Tibial artery (tissue), 4 donors: ENCODE results near the gene LYPD6B.

Source experiments
- DNase-seq, 2 donors: peaks; one replicate each; pipeline ENCODE4 v3.0.0-alpha.2; 2019
- H3K27ac ChIP-seq, 2 donors: fragments of 200-600 bp; sonication (generic) in 1 of 2; 1 replicate in 1 of 2; 2 replicates in 1 of 2; pipeline ENCODE4 v1.5.1; 2018 to 2019; ENCODE audit warnings: mild to moderate bottlenecking in 1 of 2
- H3K27me3 ChIP-seq, 2 donors: fragments of 200-600 bp; sonication (generic) in 1 of 2; one replicate each; pipeline versions ENCODE4 v1.5.1 to v1.6.0; 2016 to 2019
- H3K36me3 ChIP-seq, 3 donors: fragments of 200-600 bp; sonication (generic) in 2 of 3; one replicate each; pipeline ENCODE4 v1.5.1; 2016 to 2019; ENCODE audit warnings: mild to moderate bottlenecking in 2 of 3
- H3K4me1 ChIP-seq, 4 donors: fragments of 200-600 bp; sonication (generic) in 2 of 4; 1 replicate in 3 of 4; 2 replicates in 1 of 4; pipeline ENCODE4 v1.5.1; 2016 to 2019
- H3K4me3 ChIP-seq, 2 donors: fragments of 200-600 bp; sonication (generic) in 1 of 2; 1 replicate in 1 of 2; 2 replicates in 1 of 2; pipeline ENCODE4 v1.5.1; 2018 to 2019; ENCODE audit warnings: mild to moderate bottlenecking in 2 of 2
- H3K9me3 ChIP-seq, 3 donors: fragments of 200-600 bp; sonication (generic) in 1 of 3; one replicate each; pipeline ENCODE4 v1.5.1; 2016 to 2019
- CTCF ChIP-seq, 2 experiments: fragments of 200-600 bp in 1 of 2; fragments of 450-650 bp in 1 of 2; IDR thresholded peaks; one replicate each; pipeline ENCODE4 v1.5.1; 2017 to 2019; ENCODE audit warnings: antibody characterized with exemption in 2 of 2, mild to moderate bottlenecking in 1 of 2, moderate library complexity in 1 of 2
- intact Hi-C: fragments of 100-400 bp; cut with DNase I; formaldehyde crosslinking; loops from one replicate; pipeline ENCODE4 v1.15.0; 2023; ENCODE audit warnings: low total_unique reads

The LYPD6B gene

GRCh38 chr2:149068225-149068995 is 29.9 kb downstream of the LYPD6B start:
- Histone ChIP-seq H3K27me3 (no peaks in the 10 kb centered on the region), H3K4me1 (peaks cover 0 to 3% (median 0%) of the 10 kb centered on the region in 4 donors), H3K4me3 (no peak overlapping the region), H3K27ac (no peak overlapping the region), H3K36me3 (no peaks in the 10 kb centered on the region), H3K9me3 (no peaks in the 10 kb centered on the region)
- intact Hi-C loops: no loop called here
- DNase-seq: no peak
- no peak for TF ChIP-seq CTCF (IDR thresholded peaks at IDR 0.05)

- H3K4me3 ChIP-seq: no peak overlapping the region
- no peak overlapping the region for H3K27ac ChIP-seq
- H3K27me3 ChIP-seq: no peaks in the 10 kb centered on the region
- no peaks in the 10 kb centered on the region for H3K36me3 ChIP-seq
- intact Hi-C loops: no loop called here
- no peaks in the 10 kb centered on the region for H3K9me3 ChIP-seq
- peaks cover 0 to 3% (median 0%) of the 10 kb centered on the region in 4 donors for H3K4me1 ChIP-seq
- DNase-seq: no peak
- TF ChIP-seq CTCF (IDR thresholded peaks at IDR 0.05): no peak
Observed at GRCh38 chr2:149068996-149069888, 30.7 kb downstream of the LYPD6B start.

GRCh38 chr2:149070681-149071320 is 32.3 kb downstream of the LYPD6B start:
- Histone ChIP-seq H3K36me3 (no peaks in the 10 kb centered on the region), H3K4me3 (no peak overlapping the region), H3K27ac (no peak overlapping the region), H3K4me1 (peaks cover 0 to 3% (median 0%) of the 10 kb centered on the region in 4 donors), H3K9me3 (no peaks in the 10 kb centered on the region), H3K27me3 (no peaks in the 10 kb centered on the region)
- DNase-seq: no peak
- no peak for TF ChIP-seq CTCF (IDR thresholded peaks at IDR 0.05)
- intact Hi-C loops: no loop called here

GRCh38 chr2:149075105-149075504 is 36.6 kb downstream of the LYPD6B start:
- no peak overlapping the region for H3K27ac ChIP-seq
- H3K9me3 ChIP-seq: no peaks in the 10 kb centered on the region
- no peaks in the 10 kb centered on the region for H3K27me3 ChIP-seq
- H3K4me1 ChIP-seq: peaks cover 0 to 12% (median 2%) of the 10 kb centered on the region in 4 donors
- intact Hi-C loops: no loop called here
- no peak for DNase-seq
- H3K4me3 ChIP-seq: no peak overlapping the region
- no peak for TF ChIP-seq CTCF (IDR thresholded peaks at IDR 0.05)
- no peaks in the 10 kb centered on the region for H3K36me3 ChIP-seq

GRCh38 chr2:149075853-149076252 is 37.4 kb downstream of the LYPD6B start:
- Histone ChIP-seq H3K36me3 (no peaks in the 10 kb centered on the region), H3K9me3 (no peaks in the 10 kb centered on the region), H3K4me1 (peaks cover 0 to 12% (median 2%) of the 10 kb centered on the region in 4 donors), H3K27me3 (no peaks in the 10 kb centered on the region), H3K27ac (no peak overlapping the region), H3K4me3 (no peak overlapping the region)
- TF ChIP-seq CTCF (IDR thresholded peaks at IDR 0.05): no peak
- no peak for DNase-seq
- intact Hi-C loops: no loop called here
